Measurements from ENCODE around the gene LIMA1.
"Not testable (repeated sequence)": the region's sequence is repeated elsewhere in the genome, so short reads cannot be mapped to it uniquely, and the experiment has no call there.

LIMA1 gene

GRCh38 chr12:50156641-50157040 is 126.7 kb downstream of the LIMA1 start:
- Histone ChIP-seq H4K20me1 (ENCODE audit: low read depth, low read length) (0 out of 2 replicates have a peak, but pooled peaks cover 3% of the 10 kb centered on the region), H3K4me3 (ENCODE audit: insufficient read depth, low read length, poor library complexity, severe bottlenecking) (no peak overlapping the region), H3K4me2 (ENCODE audit: low read depth, low read length, poor library complexity, severe bottlenecking) (no peak overlapping the region), H3K9me3 (ENCODE audit: insufficient read depth, low read length) (no peaks in the 10 kb centered on the region), H3K27ac (ENCODE audit: low read depth, low read length) (no peak overlapping the region), H3K36me3 (ENCODE audit: low read length) (no peaks in the 10 kb centered on the region), H3K79me2 (ENCODE audit: insufficient read depth, low read length) (peaks cover 26% of the 10 kb centered on the region), H3K9me2 (replicated peaks; ENCODE audit: insufficient read depth, low read length) (no peaks in the 10 kb centered on the region), H3K27me3 (ENCODE audit: low read length) (no peaks in the 10 kb centered on the region), H3F3A (ENCODE audit: insufficient read depth) (0 out of 2 replicates have a peak, but pooled peaks cover 3% of the 10 kb centered on the region), H2AFZ (ENCODE audit: low read depth, low read length, severe bottlenecking) (no peak overlapping the region), H3K9ac (ENCODE audit: low read length) (no peak overlapping the region)
- TF ChIP-seq CTCF (IDR thresholded peaks at IDR 0.05; ENCODE audit: insufficient read depth, low read length, poor library complexity, severe bottlenecking) (no peak), EZH2phosphoT487 (conservative IDR thresholded peaks at IDR 0.05; ENCODE audit: low read length) (no peak)

DNA sequence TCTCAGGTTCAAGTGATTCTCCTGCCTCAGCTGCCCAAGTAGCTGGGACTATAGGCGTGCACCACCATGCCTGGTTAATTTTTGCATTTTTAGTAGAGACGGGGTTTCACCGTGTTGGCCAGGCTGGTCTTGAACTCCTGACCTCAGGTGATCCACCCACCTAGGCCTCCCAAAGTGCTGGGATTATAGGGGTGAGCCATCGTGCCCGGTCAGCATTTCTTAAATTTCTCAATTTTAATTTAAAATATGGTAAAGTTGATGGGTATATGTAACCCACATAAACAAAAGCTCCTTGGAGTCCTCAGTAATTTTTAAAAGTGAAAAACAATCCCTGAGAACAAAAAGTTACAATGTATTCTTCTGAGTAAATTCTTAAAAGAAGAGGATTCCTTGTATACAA is 128.4 kb downstream of the LIMA1 start:
- not testable (repeated sequence) for H3K9me2 ChIP-seq (replicated peaks; ENCODE audit: insufficient read depth, low read length); H3K9me3 ChIP-seq (ENCODE audit: insufficient read depth, low read length); H2AFZ ChIP-seq (ENCODE audit: low read depth, low read length, severe bottlenecking); H3K4me2 ChIP-seq (ENCODE audit: low read depth, low read length, poor library complexity, severe bottlenecking); H3K9ac ChIP-seq (ENCODE audit: low read length); H3K27ac ChIP-seq (ENCODE audit: low read depth, low read length); H3K27me3 ChIP-seq (ENCODE audit: low read length); H3F3A ChIP-seq (ENCODE audit: insufficient read depth); H3K36me3 ChIP-seq (ENCODE audit: low read length); H4K20me1 ChIP-seq (ENCODE audit: low read depth, low read length); H3K4me3 ChIP-seq (ENCODE audit: insufficient read depth, low read length, poor library complexity, severe bottlenecking)
- peaks cover 16% of the 10 kb centered on the region; the same call in 1 of the 2 replicates for H3K79me2 ChIP-seq (ENCODE audit: insufficient read depth, low read length)

DNA sequence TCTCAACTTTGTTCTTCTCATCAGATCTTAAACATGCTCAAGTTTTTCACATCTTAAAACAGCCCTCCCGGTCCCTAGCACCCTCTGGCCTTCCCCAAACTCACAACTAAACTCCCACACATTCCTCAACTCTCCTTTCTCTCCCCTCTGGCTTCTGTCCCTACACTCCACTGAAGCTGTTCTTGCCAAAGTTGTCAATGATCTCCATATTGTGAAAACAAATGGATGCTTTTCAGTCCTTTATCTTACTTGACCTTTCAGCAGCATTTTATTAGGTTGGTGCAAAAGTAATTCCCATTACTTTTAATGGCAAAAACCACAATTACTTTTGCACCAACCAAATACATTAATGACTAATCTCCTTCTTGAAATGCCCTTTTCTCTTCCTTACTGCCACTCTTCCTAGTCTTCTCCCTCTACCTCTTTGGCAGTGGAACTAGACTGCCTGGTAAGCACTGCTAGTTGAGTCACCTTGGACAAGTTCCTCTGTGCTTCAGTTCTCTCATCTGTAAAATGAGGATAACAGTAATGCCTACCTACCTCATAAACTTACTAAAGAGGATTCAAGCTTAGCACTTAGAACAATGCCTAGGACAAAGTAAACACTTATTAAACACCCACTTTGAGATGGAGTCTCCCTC is 132.2 kb downstream of the LIMA1 start:
- no peaks in the 10 kb centered on the region for H3K9me2 ChIP-seq (replicated peaks; ENCODE audit: insufficient read depth, low read length)
- H3K79me2 ChIP-seq (ENCODE audit: insufficient read depth, low read length): no peaks in the 10 kb centered on the region
- H3K9ac ChIP-seq (ENCODE audit: low read length): no peak overlapping the region
- TF ChIP-seq EZH2phosphoT487 (conservative IDR thresholded peaks at IDR 0.05; ENCODE audit: low read length) (no peak), CTCF (IDR thresholded peaks at IDR 0.05; ENCODE audit: insufficient read depth, low read length, poor library complexity, severe bottlenecking) (no peak)
- H3K4me3 ChIP-seq (ENCODE audit: insufficient read depth, low read length, poor library complexity, severe bottlenecking): no peak overlapping the region
- no peaks in the 10 kb centered on the region for H3K36me3 ChIP-seq (ENCODE audit: low read length)
- H2AFZ ChIP-seq (ENCODE audit: low read depth, low read length, severe bottlenecking): no peak overlapping the region
- H3K9me3 ChIP-seq (ENCODE audit: insufficient read depth, low read length): no peaks in the 10 kb centered on the region
- H3K27me3 ChIP-seq (ENCODE audit: low read length): no peaks in the 10 kb centered on the region
- H3K27ac ChIP-seq (ENCODE audit: low read depth, low read length): no peak overlapping the region
- no peaks in the 10 kb centered on the region for H3F3A ChIP-seq (ENCODE audit: insufficient read depth)
- no peaks in the 10 kb centered on the region for H4K20me1 ChIP-seq (ENCODE audit: low read depth, low read length)
- no peak overlapping the region for H3K4me2 ChIP-seq (ENCODE audit: low read depth, low read length, poor library complexity, severe bottlenecking)

DNA sequence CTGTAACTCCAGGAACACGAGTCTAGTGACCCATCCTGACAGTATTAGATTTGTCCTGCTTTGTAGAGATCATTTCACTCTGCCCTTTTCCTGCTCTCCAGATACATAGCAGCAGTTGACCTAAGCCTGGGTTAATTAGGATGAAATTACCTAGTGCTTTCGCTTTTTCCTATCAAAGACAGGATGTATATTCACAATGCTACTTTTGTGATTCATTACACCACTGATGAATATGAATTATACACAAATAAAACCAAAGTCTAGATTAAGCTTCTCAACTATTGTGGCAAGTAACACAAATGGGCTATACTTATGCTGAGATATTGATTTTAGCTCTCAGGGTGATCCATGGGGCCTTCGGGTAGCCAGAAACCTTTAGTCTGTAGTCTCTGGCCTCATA is 134.0 kb downstream of the LIMA1 start:
- H2AFZ ChIP-seq (ENCODE audit: low read depth, low read length, severe bottlenecking): no peak overlapping the region
- no peak overlapping the region for H3K4me2 ChIP-seq (ENCODE audit: low read depth, low read length, poor library complexity, severe bottlenecking)
- H3K9me3 ChIP-seq (ENCODE audit: insufficient read depth, low read length): no peaks in the 10 kb centered on the region
- no peaks in the 10 kb centered on the region for H4K20me1 ChIP-seq (ENCODE audit: low read depth, low read length)
- no peak overlapping the region for H3K27ac ChIP-seq (ENCODE audit: low read depth, low read length)
- H3K9me2 ChIP-seq (replicated peaks; ENCODE audit: insufficient read depth, low read length): no peaks in the 10 kb centered on the region
- no peaks in the 10 kb centered on the region for H3K36me3 ChIP-seq (ENCODE audit: low read length)
- no peak overlapping the region for H3K9ac ChIP-seq (ENCODE audit: low read length)
- TF ChIP-seq EZH2phosphoT487 (conservative IDR thresholded peaks at IDR 0.05; ENCODE audit: low read length): no peak
- TF ChIP-seq CTCF (IDR thresholded peaks at IDR 0.05; ENCODE audit: insufficient read depth, low read length, poor library complexity, severe bottlenecking): no peak
- no peak overlapping the region for H3K4me3 ChIP-seq (ENCODE audit: insufficient read depth, low read length, poor library complexity, severe bottlenecking)
- H3F3A ChIP-seq (ENCODE audit: insufficient read depth): no peaks in the 10 kb centered on the region
- H3K79me2 ChIP-seq (ENCODE audit: insufficient read depth, low read length): no peaks in the 10 kb centered on the region
- H3K27me3 ChIP-seq (ENCODE audit: low read length): no peaks in the 10 kb centered on the region

GRCh38 chr12:50148011-50148410 is 135.3 kb downstream of the LIMA1 start:
- not testable (repeated sequence) for H3K36me3 ChIP-seq (ENCODE audit: low read length); H3K4me2 ChIP-seq (ENCODE audit: low read depth, low read length, poor library complexity, severe bottlenecking); H3K27ac ChIP-seq (ENCODE audit: low read depth, low read length); H3K4me3 ChIP-seq (ENCODE audit: insufficient read depth, low read length, poor library complexity, severe bottlenecking); H3K9me2 ChIP-seq (replicated peaks; ENCODE audit: insufficient read depth, low read length); H3K79me2 ChIP-seq (ENCODE audit: insufficient read depth, low read length); H3K9me3 ChIP-seq (ENCODE audit: insufficient read depth, low read length); H4K20me1 ChIP-seq (ENCODE audit: low read depth, low read length); H3K9ac ChIP-seq (ENCODE audit: low read length); H3F3A ChIP-seq (ENCODE audit: insufficient read depth); H3K27me3 ChIP-seq (ENCODE audit: low read length); H2AFZ ChIP-seq (ENCODE audit: low read depth, low read length, severe bottlenecking)
